Esophagus squamous epithelium (tissue), 5 donors: ENCODE measurements around the gene EVL. TPM values are rescaled to one million over a fixed set of nuclear protein-coding genes. Genes with fewer than 3 reads are reported as not detected.

Experiments
- DNase-seq: peaks from one replicate; lab custom pipeline; 2025; lab: John Stamatoyannopoulos, UW
- H3K27ac ChIP-seq, 4 donors: fragments of 200-600 bp; sonication (generic); one replicate each; pipeline ENCODE4 v1.5.1; 2016 to 2019; ENCODE audit warnings: mild to moderate bottlenecking in 1 of 4
- H3K27me3 ChIP-seq, 4 donors: fragments of 200-600 bp; sonication (generic); 1 replicate in 3 of 4; 2 replicates in 1 of 4; pipeline versions ENCODE4 v1.5.1 to v1.6.0; 2017 to 2021; ENCODE audit warnings: antibody characterized with exemption in 1 of 4
- H3K36me3 ChIP-seq, 3 donors: fragments of 200-600 bp; sonication (generic); one replicate each; pipeline ENCODE4 v1.5.1; 2016 to 2019
- H3K4me1 ChIP-seq, 3 donors: fragments of 200-600 bp; sonication (generic); one replicate each; pipeline ENCODE4 v1.5.1; 2017 to 2019
- H3K4me3 ChIP-seq, 4 donors: fragments of 200-600 bp; sonication (generic); 1 replicate in 3 of 4; 2 replicates in 1 of 4; pipeline ENCODE4 v1.5.1; 2016 to 2019; ENCODE audit warnings: mild to moderate bottlenecking in 2 of 4, moderate library complexity in 1 of 4
- H3K9me3 ChIP-seq, 3 donors: fragments of 200-600 bp; sonication (generic); one replicate each; pipeline ENCODE4 v1.5.1; 2016 to 2019
- CTCF ChIP-seq, 6 experiments: fragments of 450-650 bp in 4 of 6; fragments of 200-600 bp in 2 of 6; sonication (generic) in 2 of 6; IDR thresholded peaks; one replicate each; pipeline ENCODE4 v1.5.1; 2016 to 2019; ENCODE audit warnings: antibody characterized with exemption in 6 of 6, mild to moderate bottlenecking in 4 of 6, moderate library complexity in 4 of 6
- POLR2A ChIP-seq, 4 donors: fragments of 450-650 bp; IDR thresholded peaks; one replicate each; pipeline ENCODE4 v1.6.1; 2017; ENCODE audit warnings: antibody characterized with exemption in 4 of 4, mild to moderate bottlenecking in 4 of 4, moderate library complexity in 3 of 4
- WGBS, 2 donors: methylation state at CpG; one replicate each; pipeline ENCODE4 v1.1.5; 2018; 5-methylcytosine and 5-hydroxymethylcytosine counted together
- intact Hi-C: fragments of 100-400 bp; cut with DNase I; formaldehyde crosslinking; loops from one replicate; pipeline ENCODE4 v1.15.0; 2022
- total RNA-seq, 4 donors: library from RNA; depleted of rRNA; stranded (reverse); fragments of >200 nt; gene quantifications; one replicate each; pipeline ENCODE4 v1.1.0, GENCODE V29; 2016
- donor health status: DM: yes; HTN: yes; CAD: no.

EVL gene
- total RNA-seq, 4 donors from 2014 or later: 20.0 to 61.2 (median 25.8) TPM

GRCh38 chr14:100143934-100144333 is 78.7 kb downstream of the EVL start:
- Histone ChIP-seq H3K36me3 (peaks cover 0 to 77% (median 9%) of the 10 kb centered on the region in 3 donors), H3K4me1 (peaks cover 20 to 86% (median 33%) of the 10 kb centered on the region in 3 donors), H3K9me3 (no peaks in the 10 kb centered on the region), H3K4me3 (no peak overlapping the region), H3K27ac (no peak overlapping the region), H3K27me3 (no peaks in the 10 kb centered on the region)
- intact Hi-C loops: no loop called here
- no peak for DNase-seq
- no peak for TF ChIP-seq POLR2A (IDR thresholded peaks at IDR 0.05)
- no peak for TF ChIP-seq CTCF (IDR thresholded peaks at IDR 0.05)
- 85 to 86% methylated on average over 7 to 17 of the region's 23 CpGs for WGBS, 2 donors

- TF ChIP-seq CTCF (IDR thresholded peaks at IDR 0.05): no peak
- no peak for TF ChIP-seq POLR2A (IDR thresholded peaks at IDR 0.05)
- Histone ChIP-seq H3K36me3 (peaks cover 0 to 74% (median 9%) of the 10 kb centered on the region in 3 donors), H3K9me3 (no peaks in the 10 kb centered on the region), H3K4me3 (no peak overlapping the region), H3K4me1 (peaks cover 22 to 93% (median 35%) of the 10 kb centered on the region in 3 donors), H3K27ac (peak overlapping the region; percentile 7 to 49 (median 16)), H3K27me3 (no peaks in the 10 kb centered on the region)
- 39% methylated on average over 4 of the region's 4 CpGs; no CpG with 5 or more reads in 1 of the 2 donors for WGBS, 2 donors
- intact Hi-C loops: no loop called here
- DNase-seq: no peak
Measured at GRCh38 chr14:100144645-100144995, 79.4 kb downstream of the EVL start.

- no peaks in the 10 kb centered on the region for H3K27me3 ChIP-seq
- peaks cover 26 to 97% (median 40%) of the 10 kb centered on the region in 3 donors for H3K4me1 ChIP-seq
- DNase-seq: no peak
- H3K27ac ChIP-seq: peak overlapping the region; percentile 7 to 49 (median 16)
- intact Hi-C loops: no loop called here
- TF ChIP-seq POLR2A (IDR thresholded peaks at IDR 0.05) (no peak), CTCF (IDR thresholded peaks at IDR 0.05) (no peak)
- no peaks in the 10 kb centered on the region for H3K9me3 ChIP-seq
- H3K4me3 ChIP-seq: no peak overlapping the region
- peaks cover 0 to 71% (median 9%) of the 10 kb centered on the region in 3 donors for H3K36me3 ChIP-seq
- 49% methylated on average over 4 of the region's 18 CpGs; no CpG with 5 or more reads in 1 of the 2 donors for WGBS, 2 donors
Measured at GRCh38 chr14:100144996-100145646, 79.9 kb downstream of the EVL start.

GRCh38 chr14:100145682-100146464 is 80.7 kb downstream of the EVL start:
- no peak for TF ChIP-seq CTCF (IDR thresholded peaks at IDR 0.05)
- TF ChIP-seq POLR2A (IDR thresholded peaks at IDR 0.05): no peak
- Histone ChIP-seq H3K27me3 (no peaks in the 10 kb centered on the region), H3K9me3 (no peaks in the 10 kb centered on the region), H3K4me1 (peaks cover 34 to 97% (median 48%) of the 10 kb centered on the region in 3 donors), H3K36me3 (peaks cover 0 to 64% (median 9%) of the 10 kb centered on the region in 3 donors), H3K4me3 (no peak overlapping the region), H3K27ac (peak overlapping the region in 2 of 4 donors; percentile 7 to 49)
- 75% methylated on average over 8 of the region's 27 CpGs; no CpG with 5 or more reads in 1 of the 2 donors for WGBS, 2 donors
- intact Hi-C loops: no loop called here
- DNase-seq: no peak
